ENCODE results near the gene TTLL12.

TTLL12 gene

GRCh38 chr22:43174941-43175531 is 11.9 kb downstream of the TTLL12 start:
- in situ Hi-C loops (cut with HindIII; ENCODE audit: low sequenced_read_pairs): no loop called here

- in situ Hi-C loops (cut with HindIII; ENCODE audit: low sequenced_read_pairs): no loop called here
These were observed 12.8 kb downstream of the TTLL12 start for GRCh38 chr22:43173976-43174720.

GRCh38 chr22:43173566-43173965 is 13.4 kb downstream of the TTLL12 start:
- in situ Hi-C loops (cut with HindIII; ENCODE audit: low sequenced_read_pairs): no loop called here

- in situ Hi-C loops (cut with HindIII; ENCODE audit: low sequenced_read_pairs): no loop called here
These were observed 14.7 kb downstream of the TTLL12 start for GRCh38 chr22:43172191-43172590.

GRCh38 chr22:43171607-43172006 is 15.3 kb downstream of the TTLL12 start:
- in situ Hi-C loops (cut with HindIII; ENCODE audit: low sequenced_read_pairs): no loop called here

GRCh38 chr22:43171019-43171491 is 15.9 kb downstream of the TTLL12 start:
- in situ Hi-C loops (cut with HindIII; ENCODE audit: low sequenced_read_pairs): no loop called here

GRCh38 chr22:43170131-43170480 is 16.8 kb downstream of the TTLL12 start:
- in situ Hi-C loops (cut with HindIII; ENCODE audit: low sequenced_read_pairs): no loop called here

- in situ Hi-C loops (cut with HindIII; ENCODE audit: low sequenced_read_pairs): no loop called here
These were observed 17.4 kb downstream of the TTLL12 start for GRCh38 chr22:43169310-43170130.

GRCh38 chr22:43168471-43169309 is 18.2 kb downstream of the TTLL12 start:
- in situ Hi-C loops (cut with HindIII; ENCODE audit: low sequenced_read_pairs): no loop called here

GRCh38 chr22:43167001-43167589 is 19.8 kb downstream of the TTLL12 start:
- in situ Hi-C loops (cut with HindIII; ENCODE audit: low sequenced_read_pairs): no loop called here

GRCh38 chr22:43166132-43166930 is 20.6 kb downstream of the TTLL12 start:
- in situ Hi-C loops (cut with HindIII; ENCODE audit: low sequenced_read_pairs): no loop called here

GRCh38 chr22:43164636-43165035 is 22.3 kb downstream of the TTLL12 start:
- in situ Hi-C loops (cut with HindIII; ENCODE audit: low sequenced_read_pairs): no loop called here

GRCh38 chr22:43163241-43163795 is 23.6 kb downstream of the TTLL12 start:
- in situ Hi-C loops (cut with HindIII; ENCODE audit: low sequenced_read_pairs): no loop called here

GRCh38 chr22:43162412-43163150 is 24.4 kb downstream of the TTLL12 start:
- in situ Hi-C loops (cut with HindIII; ENCODE audit: low sequenced_read_pairs): no loop called here

- in situ Hi-C loops (cut with HindIII; ENCODE audit: low sequenced_read_pairs): no loop called here
These were observed 26.3 kb downstream of the TTLL12 start for GRCh38 chr22:43160497-43161126.

GRCh38 chr22:43159484-43160178 is 27.3 kb downstream of the TTLL12 start:
- in situ Hi-C loops (cut with HindIII; ENCODE audit: low sequenced_read_pairs): no loop called here

GRCh38 chr22:43158778-43159483 is 28.0 kb downstream of the TTLL12 start:
- in situ Hi-C loops (cut with HindIII; ENCODE audit: low sequenced_read_pairs): no loop called here
